Fibroblast of skin of scalp (primary cell): ENCODE data around the gene SLC16A6. TPM values are rescaled to one million over a fixed set of nuclear protein-coding genes. Genes with fewer than 3 reads are reported as not detected.
A peak's percentile ranks its signal among the peaks of the same experiment; 100 is the strongest.
"Not testable (repeated sequence)": the region's sequence is repeated elsewhere in the genome, so short reads cannot be mapped to it uniquely, and the experiment has no call there.

ENCODE experiments used
- DNase-seq: peaks from one replicate; pipeline ENCODE4 v3.0.0-alpha.2; 2013
- polyA plus RNA-seq, 2 experiments: library from polyadenylated mRNA; unstranded; fragments of 120-200 nt; gene quantifications; one replicate each; pipeline ENCODE4 v1.2.1, GENCODE V29; 2013; ENCODE audit not compliant: insufficient read length in 2 of 2

SLC16A6 gene
- polyA plus RNA-seq (2013, experiment 1 of 2; ENCODE audit: insufficient read length): 0.06 TPM
- polyA plus RNA-seq (2013, experiment 2 of 2; ENCODE audit: insufficient read length): 0.05 TPM

- DNase-seq: peak; percentile 17
These were observed at the start of gene SLC16A6, which contains the start of gene ARSG for GRCh38 chr17:68290955-68291835. Gene SLC16A6, minus strand, starts transcription at chr17:68291127. Its CDS starts 12,807 bp downstream, at chr17:68278320. Gene ARSG, plus strand, starts transcription at chr17:68291495. Its CDS starts 15,999 bp downstream, at chr17:68307494.

DNA sequence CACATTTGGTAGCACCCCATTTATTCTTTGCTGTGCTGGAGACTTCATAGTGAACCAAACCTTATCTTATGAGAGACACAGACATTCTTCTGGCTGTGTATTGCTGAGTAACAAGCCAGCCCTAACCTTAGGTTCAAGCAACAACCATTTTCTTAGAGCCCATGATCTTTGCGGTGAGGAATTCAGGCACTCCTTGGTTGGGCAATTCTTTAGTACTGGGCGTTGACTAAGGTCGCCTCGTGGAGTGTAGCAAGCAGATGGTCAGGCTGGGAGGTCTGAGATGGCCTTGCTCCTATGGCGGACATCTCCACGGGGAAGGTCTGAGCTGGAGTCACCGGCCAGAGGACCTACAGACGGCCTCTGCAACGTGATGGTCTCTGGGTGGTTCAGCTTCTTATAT lies 43.5 kb upstream of the SLC16A6 start:
- no peak for DNase-seq

DNA sequence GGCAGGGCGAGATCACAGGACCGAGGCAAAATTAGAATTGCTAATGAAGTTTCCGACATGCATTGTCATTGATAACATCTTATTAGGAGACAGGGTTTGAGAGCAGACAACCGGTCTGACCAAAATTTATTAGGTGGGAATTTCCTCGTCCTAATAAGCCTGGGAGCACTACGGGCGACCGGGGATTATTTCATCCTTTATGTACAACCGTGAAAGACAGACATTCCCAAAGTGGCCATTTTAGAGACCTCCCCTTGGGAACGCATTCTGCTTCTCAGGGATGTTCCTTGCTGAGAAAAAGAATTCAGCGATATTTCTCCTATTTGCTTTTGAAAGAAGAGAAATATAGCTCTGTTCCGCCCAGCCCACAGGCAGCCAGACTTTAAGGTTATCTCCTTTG lies 41.0 kb upstream of the SLC16A6 start:
- DNase-seq: not testable (repeated sequence)

- DNase-seq: no peak
These were observed 38.4 kb upstream of the SLC16A6 start for GRCh38 chr17:68329331-68329730.

DNA sequence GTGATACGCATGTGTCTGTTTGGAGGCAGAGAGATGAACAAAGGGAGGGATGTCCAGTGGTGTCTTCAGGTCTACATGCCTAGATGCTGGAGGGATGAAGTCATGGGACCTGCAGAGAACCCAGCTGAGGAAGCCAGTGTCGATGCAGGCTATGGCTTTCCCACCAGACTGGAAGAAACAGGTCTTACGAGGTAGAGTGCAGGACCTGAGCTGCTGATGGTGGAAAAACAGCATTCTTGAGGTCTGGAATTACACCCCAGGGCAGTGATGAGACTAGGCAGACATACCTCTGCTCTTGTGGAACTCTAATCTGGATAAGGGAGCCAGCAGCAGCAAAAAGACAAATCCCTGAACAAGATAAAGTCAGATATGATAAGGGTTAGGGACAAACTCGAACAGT lies 37.7 kb upstream of the SLC16A6 start:
- DNase-seq: no peak

- DNase-seq: no peak
These were observed 37.1 kb upstream of the SLC16A6 start for GRCh38 chr17:68327823-68328557.

GRCh38 chr17:68326681-68327080 lies 35.8 kb upstream of the SLC16A6 start:
- DNase-seq: no peak

DNA sequence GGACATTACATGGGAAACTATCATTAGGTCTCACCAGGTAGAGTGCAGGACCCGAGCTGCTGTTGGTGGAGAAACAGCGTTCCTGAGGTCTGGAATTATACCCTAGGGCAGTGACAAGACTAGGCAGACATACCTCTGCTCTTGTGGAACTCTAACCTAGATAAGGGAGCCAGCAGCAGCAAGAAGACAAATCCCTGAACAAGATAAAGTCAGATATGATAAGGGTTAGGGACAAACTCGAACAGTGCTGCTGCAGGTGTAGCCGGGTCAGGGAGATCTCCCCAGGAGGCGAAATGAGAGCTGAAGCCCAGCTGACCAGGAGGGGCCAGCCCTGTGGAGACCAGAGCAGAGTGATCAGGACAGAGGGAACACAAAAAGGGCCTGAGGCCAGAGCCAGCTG lies 35.0 kb upstream of the SLC16A6 start:
- DNase-seq: no peak

GRCh38 chr17:68324654-68325336 lies 33.9 kb upstream of the SLC16A6 start:
- DNase-seq: no peak

- no peak for DNase-seq
These were observed 33.2 kb upstream of the SLC16A6 start for GRCh38 chr17:68324114-68324513.

GRCh38 chr17:68322630-68323029 lies 31.7 kb upstream of the SLC16A6 start:
- DNase-seq: no peak

- DNase-seq: no peak
These were observed 30.6 kb upstream of the SLC16A6 start for GRCh38 chr17:68321556-68321954.

GRCh38 chr17:68320943-68321555 lies 30.1 kb upstream of the SLC16A6 start:
- DNase-seq: no peak

- DNase-seq: no peak
These were observed 29.5 kb upstream of the SLC16A6 start for GRCh38 chr17:68320311-68320865.

- no peak for DNase-seq
These were observed 28.7 kb upstream of the SLC16A6 start for GRCh38 chr17:68319410-68320162.

GRCh38 chr17:68318103-68318991 lies 27.4 kb upstream of the SLC16A6 start:
- peak; percentile 25 for DNase-seq

- DNase-seq: no peak
These were observed 26.5 kb upstream of the SLC16A6 start for GRCh38 chr17:68317458-68317857.

DNA sequence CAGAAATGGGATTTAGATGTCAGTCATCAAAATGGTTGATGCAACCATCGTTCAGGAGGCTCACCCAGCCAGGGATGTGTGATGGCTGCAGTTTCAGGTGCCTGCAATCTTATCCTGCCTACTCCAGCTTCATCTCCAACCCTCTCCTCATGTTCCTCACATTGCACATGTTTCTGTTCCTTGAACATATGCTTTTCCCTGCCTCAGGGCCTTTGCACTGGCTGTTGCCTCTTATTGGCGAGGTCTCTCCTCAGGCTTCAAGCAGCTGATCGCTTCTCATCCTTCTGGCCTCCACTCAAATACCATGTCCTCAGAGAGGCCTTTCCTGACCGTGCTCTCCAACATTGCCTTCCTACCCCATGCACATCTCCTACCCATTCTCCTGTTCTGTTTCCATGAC lies 25.0 kb upstream of the SLC16A6 start:
- DNase-seq: no peak

DNA sequence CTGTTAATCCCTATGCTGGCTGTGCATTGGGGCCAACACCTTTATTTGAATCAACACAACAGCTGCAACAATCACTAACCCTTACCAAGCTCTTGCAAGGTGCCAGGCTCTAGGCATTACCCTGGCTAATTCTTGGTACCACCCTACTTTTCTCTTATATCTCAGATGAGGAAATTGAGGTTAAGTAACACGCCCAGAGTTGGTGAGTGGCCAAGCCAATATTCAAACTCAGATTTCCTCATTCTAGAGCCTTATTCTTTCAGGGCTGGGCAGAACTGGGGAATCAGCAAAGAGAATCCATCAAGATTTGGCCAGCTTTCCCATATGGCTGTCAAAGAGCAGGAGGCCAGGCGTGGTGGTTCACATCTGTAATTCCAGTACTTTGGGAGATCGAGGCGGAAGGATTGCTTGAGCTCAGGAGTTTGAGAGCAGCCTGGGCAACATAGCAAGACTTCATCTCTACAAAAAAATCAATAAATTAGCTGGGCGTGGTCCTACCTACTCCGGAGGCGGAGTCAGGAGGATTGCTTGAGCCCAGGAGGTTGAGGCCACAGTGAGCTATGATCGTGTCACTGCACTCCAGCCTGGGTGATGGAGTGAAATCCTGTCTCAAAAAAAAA lies 24.1 kb upstream of the SLC16A6 start:
- no peak for DNase-seq

GRCh38 chr17:68310152-68310551 lies 19.2 kb upstream of the SLC16A6 start:
- DNase-seq: no peak
